T47D (cell line): Measurements from ENCODE around the gene RET.

ENCODE experiments used
- DNase-seq, 2 experiments: peaks; one replicate each; pipeline versions ENCODE4 v3.0.0 to v3.0.0-alpha.2; 2011 to 2012; ENCODE audit warnings: low read depth in 1 of 2, low spot score in 1 of 2
- JUND ChIP-seq: IDR thresholded peaks from 2 replicates; pipeline ENCODE4 v1.6.1; 2012; ENCODE audit warnings: low read depth
- in situ Hi-C: cut with HindIII; loops from 2 replicates; pipeline ENCODE4 v1.10.0; 2016; ENCODE audit warnings: low sequenced_read_pairs, low pct_unique_long_range_greater_than_20kb

Gene RET

GRCh38 chr10:43127442-43127841, 50.6 kb downstream of the RET start:
- TF ChIP-seq JUND = no peak
- DNase-seq = no peak
- in situ Hi-C loops = no loop called here

DNA sequence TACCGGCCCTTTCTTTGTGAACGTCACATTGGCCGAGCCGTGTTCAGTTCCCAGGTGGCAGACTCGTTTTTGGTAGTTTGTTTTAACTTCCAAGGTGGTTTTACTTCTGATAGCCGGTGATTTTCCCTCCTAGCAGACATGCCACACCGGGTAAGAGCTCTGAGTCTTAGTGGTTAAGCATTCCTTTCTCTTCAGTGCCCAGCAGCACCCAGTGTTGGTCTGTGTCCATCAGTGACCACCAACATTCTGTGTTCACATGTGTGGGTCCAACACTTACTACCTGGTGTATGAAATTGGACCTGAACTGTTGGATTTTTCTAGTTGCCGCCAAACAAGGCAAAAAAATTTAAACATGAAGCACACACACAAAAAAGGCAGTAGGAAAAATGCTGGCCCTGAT, 51.5 kb downstream of the RET start:
- DNase-seq = no peak
- in situ Hi-C loops = no loop called here
- no peak for TF ChIP-seq JUND

GRCh38 chr10:43128958-43129706, 52.3 kb downstream of the RET start:
- TF ChIP-seq JUND = no peak
- DNase-seq = no peak
- in situ Hi-C loops = no loop called here

DNA sequence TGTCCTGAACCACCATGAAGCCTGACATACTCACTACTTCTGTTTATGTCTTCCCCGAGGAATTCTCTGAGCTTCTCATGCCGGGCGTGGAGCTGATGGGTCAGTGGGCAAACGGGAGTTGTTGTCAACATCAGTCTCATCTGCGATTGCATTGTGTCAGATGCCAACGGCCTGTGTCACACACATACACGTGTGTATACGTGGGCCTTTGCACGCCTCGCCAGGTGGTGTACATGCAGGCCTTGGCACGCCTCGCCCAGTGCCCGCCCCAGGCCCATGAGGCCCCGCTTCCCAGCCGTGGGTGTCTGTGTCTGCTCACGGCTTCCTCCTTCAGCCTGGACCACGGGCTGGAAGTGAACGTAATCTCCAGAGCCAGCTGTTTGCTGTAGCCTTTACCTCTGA, 53.9 kb downstream of the RET start:
- in situ Hi-C loops = no loop called here
- DNase-seq = no peak
- no peak for TF ChIP-seq JUND

- in situ Hi-C loops = no loop called here
- TF ChIP-seq JUND = no peak
- no peak for DNase-seq
These were observed 54.4 kb downstream of the RET start for GRCh38 chr10:43131256-43131655.

GRCh38 chr10:43131906-43132305, 55.0 kb downstream of the RET start:
- TF ChIP-seq JUND = no peak
- DNase-seq = no peak
- in situ Hi-C loops = no loop called here

- no peak for DNase-seq
- in situ Hi-C loops = no loop called here
- no peak for TF ChIP-seq JUND
These were observed 56.3 kb downstream of the RET start for GRCh38 chr10:43132867-43133787.

DNA sequence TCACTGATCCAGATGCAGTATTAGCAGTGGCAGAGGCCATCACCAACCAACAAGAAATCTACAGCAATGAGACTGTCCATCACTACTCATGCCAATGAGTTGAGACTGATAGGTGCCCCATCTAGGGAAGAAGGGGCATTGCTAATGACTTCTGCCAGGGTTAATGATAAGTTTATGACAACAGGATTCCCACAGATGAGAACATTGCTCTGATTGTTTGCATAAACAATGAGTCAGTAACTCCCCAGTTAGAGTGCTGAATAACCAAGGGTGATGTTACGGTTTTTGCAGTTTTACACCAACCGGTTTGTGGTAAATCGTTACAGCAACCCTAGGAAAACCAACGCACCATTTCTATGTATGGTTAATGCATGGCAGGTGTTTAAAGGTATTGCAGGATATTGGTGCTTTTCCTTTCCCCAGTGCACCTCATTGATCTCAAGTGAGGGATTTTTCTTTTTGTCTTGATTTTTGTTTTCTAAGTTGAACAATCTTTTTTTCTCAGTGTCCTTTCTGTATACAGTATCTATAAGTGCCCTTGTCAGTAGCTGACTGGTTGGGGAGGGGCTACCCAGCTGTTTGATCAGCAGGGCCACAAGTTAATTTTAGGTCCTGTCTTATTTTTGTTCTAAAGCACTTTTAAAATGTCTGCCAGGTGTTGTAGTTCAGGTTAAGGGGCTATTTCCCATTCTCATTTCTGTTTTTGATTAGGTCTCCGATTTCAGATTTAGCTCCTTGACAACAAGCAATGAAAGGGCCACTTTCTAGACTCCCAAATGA, 57.4 kb downstream of the RET start:
- in situ Hi-C loops = no loop called here
- TF ChIP-seq JUND = no peak
- DNase-seq = no peak

- in situ Hi-C loops = no loop called here
- TF ChIP-seq JUND = no peak
- no peak for DNase-seq
These were observed 58.2 kb downstream of the RET start for GRCh38 chr10:43135064-43135463.

DNA sequence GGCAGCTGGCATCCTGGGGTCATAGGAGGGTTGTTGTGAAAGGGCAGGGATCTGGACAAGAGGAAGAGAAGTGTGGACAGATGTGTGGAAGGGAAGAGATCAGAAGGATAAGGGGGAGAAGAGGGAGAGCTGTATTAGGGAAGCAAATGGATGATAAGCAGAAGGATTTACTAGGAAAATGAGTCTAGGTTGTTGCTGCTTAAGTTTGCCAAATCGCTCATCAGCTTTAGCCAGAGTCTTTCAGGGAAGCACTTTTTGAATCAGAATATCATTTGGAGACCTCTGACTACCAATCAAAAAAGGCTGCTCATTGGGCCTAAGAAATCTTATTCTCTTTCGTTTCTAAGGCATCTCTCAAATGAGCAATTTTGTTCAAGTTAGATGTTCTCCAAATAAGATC, 58.8 kb downstream of the RET start:
- in situ Hi-C loops = no loop called here
- no peak for DNase-seq
- TF ChIP-seq JUND = no peak

DNA sequence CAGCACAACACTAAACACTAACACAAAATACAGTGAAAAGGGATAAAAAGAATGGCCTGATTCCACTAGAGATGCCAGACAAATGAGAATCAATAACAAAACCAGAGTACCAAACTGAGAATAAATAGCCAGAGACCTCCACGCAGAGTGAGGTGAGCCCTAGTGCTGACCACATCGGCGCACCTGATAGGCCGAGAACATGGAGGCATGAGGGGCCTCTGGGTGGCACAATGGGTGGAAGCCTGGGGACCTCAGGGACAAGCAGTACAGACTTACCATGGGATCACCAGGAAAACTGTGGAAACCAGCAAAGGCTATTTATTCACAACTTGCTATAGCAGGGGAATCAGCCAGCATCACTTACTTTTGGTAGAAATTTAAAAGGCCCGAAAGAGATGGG, 59.6 kb downstream of the RET start:
- in situ Hi-C loops = no loop called here
- no peak for DNase-seq
- no peak for TF ChIP-seq JUND

- no peak for DNase-seq
- no peak for TF ChIP-seq JUND
- in situ Hi-C loops = no loop called here
These were observed 60.3 kb downstream of the RET start for GRCh38 chr10:43136995-43137716.
